Mammary epithelial cell (primary cell): Measurements from ENCODE around the gene NR3C2.

Experiments
- EZH2 ChIP-seq: IDR thresholded peaks from 2 replicates; pipeline ENCODE4 v1.6.1; 2012; ENCODE audit warnings: low read length, inconsistent platforms, borderline replicate concordance
- TF ChIP-seq, protein P1 (sequence below), 2 donors: IDR thresholded peaks in 1 of 2; conservative IDR thresholded peaks in 1 of 2; 2 replicates each; pipeline ENCODE4 v1.5.1; 2011 to 2012; ENCODE audit warnings: inconsistent platforms in 2 of 2, low read length in 2 of 2, mild to moderate bottlenecking in 2 of 2, control low read depth in 1 of 2, low read depth in 1 of 2; ENCODE audit not compliant: insufficient read depth in 1 of 2; ENCODE audit errors: extremely low read depth in 1 of 2

DNA sequence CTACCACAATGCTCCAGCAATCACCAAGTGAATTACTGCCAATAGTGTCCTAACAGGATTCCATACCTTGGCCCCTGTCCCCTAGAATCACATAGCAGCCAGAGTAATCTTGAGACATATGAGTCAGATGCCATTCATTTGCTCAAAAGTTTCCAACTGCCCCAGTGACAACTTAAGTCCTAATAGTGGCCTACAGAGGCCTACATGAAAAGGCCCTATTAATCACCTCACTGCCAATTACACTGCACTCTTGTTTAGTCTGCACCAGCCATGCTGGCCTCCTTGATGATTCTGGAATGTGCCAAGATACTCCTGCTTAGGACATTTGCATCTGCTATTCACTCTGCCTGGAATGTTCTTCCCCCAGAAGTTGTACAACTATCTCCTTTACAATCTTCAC, 130.7 kb downstream of the NR3C2 start:
- TF ChIP-seq, protein P1, sequence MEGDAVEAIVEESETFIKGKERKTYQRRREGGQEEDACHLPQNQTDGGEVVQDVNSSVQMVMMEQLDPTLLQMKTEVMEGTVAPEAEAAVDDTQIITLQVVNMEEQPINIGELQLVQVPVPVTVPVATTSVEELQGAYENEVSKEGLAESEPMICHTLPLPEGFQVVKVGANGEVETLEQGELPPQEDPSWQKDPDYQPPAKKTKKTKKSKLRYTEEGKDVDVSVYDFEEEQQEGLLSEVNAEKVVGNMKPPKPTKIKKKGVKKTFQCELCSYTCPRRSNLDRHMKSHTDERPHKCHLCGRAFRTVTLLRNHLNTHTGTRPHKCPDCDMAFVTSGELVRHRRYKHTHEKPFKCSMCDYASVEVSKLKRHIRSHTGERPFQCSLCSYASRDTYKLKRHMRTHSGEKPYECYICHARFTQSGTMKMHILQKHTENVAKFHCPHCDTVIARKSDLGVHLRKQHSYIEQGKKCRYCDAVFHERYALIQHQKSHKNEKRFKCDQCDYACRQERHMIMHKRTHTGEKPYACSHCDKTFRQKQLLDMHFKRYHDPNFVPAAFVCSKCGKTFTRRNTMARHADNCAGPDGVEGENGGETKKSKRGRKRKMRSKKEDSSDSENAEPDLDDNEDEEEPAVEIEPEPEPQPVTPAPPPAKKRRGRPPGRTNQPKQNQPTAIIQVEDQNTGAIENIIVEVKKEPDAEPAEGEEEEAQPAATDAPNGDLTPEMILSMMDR (conservative IDR thresholded peaks at IDR 0.05 in 1 of 2, IDR thresholded peaks at IDR 0.05 in 1 of 2; ENCODE audit: extremely low read depth in 1 of 2, insufficient read depth in 1 of 2, low read depth in 1 of 2, low read length in 2 of 2): no peak
- no peak for TF ChIP-seq EZH2
